NCI-H1417 treated with DMSO at 0.1 percent for 48 hours (cell line): Measurements from ENCODE around the gene MRPL51.
A peak's percentile ranks its signal among the peaks of the same experiment; 100 is the strongest.
"Not testable (repeated sequence)": the region's sequence is repeated elsewhere in the genome, so short reads cannot be mapped to it uniquely, and the experiment has no call there.

Source experiments
- DNase-seq: peaks from one replicate; lab custom pipeline; 2025; lab: John Stamatoyannopoulos, UW

The MRPL51 gene

DNA sequence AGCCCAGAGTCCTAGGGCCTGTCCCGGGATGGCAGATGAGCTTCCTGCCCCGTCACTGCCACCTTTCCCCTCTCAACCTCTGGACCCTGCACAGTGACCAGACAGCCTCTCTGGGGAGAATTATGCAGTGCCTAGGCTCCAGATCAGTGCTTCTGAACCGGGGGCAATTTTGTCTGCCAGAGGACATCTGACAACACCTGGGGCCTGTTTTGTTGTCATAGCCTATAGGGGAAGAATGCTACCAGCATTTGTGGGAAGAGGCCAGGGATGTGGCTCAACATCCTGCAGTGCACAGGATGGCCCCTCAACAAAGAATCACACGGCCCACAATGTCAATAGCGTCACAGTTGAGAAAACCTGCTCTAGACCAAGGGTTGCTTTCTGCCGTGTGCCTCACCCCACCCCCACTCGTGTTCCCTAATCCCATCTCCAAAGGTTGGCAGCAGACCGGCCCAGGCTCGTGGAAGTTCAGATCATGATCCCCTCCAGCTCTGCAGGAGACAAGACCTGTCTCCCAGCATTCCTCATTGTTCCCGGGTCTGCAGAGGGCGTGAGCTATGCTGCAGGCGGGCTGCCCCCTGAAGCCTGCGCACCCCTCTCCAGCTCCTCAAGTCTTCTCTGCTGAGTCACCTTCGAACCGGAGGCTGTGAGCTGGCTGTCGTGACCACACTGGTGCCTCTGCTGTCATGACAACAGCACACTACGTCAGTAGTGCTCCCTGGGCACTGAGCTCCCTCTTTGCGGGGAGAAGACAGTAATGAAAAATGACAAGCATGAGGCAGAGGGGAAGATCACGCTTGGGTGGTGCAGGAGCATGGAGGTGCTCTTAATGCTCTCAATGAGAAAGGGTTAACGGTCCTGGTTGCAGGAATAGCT, 39.2 kb upstream of the MRPL51 start:
- DNase-seq: no peak

DNA sequence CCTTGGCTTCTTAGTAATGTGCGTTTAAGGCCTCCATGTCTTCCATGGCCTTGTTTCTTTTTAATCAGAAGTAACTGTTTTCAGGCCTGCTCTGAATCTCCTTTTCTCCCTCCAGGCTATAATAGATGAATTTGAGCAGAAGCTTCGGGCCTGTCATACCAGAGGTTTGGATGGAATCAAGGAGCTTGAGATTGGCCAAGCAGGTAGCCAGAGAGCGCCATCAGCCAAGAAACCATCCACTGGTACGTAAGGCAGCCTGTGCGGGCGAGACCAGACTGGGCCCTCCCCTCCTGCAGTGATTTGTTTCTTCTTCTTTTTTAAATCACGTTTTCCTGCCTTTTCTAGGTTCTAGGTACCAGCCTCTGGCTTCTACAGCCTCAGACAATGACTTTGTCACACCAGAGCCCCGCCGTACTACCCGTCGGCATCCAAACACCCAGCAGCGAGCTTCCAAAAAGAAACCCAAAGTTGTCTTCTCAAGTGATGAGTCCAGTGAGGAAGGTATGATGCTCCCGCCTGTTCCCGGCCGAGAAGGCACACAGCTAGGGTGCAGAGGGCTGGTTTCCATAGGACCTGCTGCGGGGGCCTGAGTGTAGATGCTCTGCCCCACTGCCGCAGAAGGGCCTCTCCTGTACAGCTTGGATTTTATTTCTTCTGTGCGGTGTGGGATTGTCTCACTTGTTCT, 37.7 kb upstream of the MRPL51 start:
- no peak for DNase-seq

GRCh38 chr12:6529291-6529737, 36.3 kb upstream of the MRPL51 start:
- DNase-seq: no peak

DNA sequence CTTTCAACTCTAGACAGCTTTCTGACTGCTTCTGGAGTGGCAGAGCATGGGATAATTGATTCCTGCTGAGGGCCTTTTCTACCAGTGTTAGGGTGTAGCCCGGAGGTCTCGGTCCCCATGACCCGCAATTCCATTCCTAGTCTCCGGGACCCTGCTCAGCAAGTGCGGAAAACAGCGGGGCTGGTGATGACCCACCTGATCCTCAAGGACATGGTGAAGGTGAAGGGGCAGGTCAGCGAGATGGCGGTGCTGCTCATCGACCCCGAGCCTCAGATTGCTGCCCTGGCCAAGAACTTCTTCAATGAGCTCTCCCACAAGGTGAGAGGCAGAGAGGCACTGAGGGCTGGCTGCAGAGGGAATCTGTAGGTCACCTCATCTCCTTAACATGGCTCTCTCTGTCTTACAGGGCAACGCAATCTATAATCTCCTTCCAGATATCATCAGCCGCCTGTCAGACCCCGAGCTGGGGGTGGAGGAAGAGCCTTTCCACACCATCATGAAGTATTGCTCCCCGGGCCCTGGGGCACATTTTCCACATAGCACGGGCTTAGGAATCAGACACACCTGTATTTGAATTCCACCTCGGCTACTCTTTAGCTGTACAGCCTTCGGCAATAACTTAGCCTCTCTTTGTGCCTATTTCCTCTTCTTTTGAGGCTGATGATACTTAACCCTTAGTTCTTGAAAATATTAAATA, 35.6 kb upstream of the MRPL51 start:
- DNase-seq: no peak

- no peak for DNase-seq
These were observed 34.6 kb upstream of the MRPL51 start for GRCh38 chr12:6527711-6528110.

DNA sequence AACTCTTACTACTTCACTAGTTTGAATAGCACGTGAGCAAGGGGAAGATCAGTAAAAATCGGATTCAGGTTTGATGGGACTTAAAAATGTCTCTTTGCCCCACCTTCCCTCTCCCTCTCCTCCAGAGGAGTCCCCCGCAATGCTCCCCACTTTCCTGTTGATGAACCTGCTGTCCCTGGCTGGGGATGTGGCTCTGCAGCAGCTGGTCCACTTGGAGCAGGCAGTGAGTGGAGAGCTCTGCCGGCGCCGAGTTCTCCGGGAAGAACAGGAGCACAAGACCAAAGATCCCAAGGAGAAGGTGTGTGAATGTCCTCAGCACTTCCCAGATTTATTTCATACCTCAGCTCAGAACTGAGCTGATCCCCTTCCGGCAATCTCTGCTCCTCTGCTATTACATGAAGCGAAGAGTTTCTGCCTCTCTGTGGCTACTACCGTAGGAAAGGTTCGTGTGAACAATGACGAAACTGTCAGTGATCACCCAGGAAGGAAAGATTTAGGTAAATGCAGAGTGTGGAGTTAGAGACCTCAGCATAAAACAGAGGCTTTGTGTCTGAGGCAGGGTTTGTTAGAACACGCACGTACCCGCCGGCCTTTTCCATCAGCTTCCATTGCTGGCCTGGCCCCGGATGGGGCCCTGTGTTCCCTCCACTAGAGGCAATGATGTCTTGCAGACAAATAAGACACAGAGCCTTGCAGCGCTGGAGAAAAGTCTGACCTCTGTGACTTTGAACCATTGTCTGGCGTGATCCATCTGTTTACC, 33.9 kb upstream of the MRPL51 start:
- no peak for DNase-seq

- no peak for DNase-seq
These were observed 33.1 kb upstream of the MRPL51 start for GRCh38 chr12:6526201-6526600.

DNA sequence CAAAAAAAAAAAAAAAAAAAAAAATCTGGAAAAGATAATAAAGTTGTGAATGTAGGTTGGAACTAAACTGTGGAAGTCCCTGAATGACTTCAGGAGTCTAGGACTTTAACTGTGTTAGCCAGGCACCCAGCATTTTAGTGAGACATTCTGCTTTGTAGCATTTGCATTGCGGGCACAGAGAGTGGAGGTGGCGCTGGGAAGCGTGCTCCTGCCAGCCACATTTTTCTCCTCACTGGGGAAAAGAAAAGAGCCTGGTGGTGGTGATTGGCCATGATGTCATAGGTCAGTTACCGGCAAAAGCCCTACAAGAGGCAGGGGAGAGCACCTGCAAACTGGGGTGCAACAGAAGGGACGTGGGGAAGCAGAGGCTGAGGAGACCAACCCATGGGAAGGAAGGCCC, 31.6 kb upstream of the MRPL51 start:
- DNase-seq: no peak

DNA sequence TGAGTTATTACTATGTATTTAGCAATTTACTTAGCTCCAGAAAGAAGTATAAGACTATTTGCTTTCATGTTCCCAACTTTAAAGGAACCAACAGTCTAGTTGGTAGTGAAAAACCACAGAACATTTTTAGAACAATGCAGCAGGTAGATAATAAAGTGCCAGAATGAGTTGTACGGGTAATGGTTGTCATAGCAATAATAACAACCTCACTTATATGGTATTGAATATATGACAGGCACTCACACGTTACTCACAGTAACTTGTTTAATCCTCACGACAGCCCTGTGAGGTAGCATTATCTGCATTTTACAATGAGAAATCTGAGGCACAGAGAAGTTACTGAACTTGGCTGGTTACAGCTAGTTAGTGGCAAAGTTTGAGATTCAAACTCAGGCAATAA, 30.6 kb upstream of the MRPL51 start:
- no peak for DNase-seq

GRCh38 chr12:6522193-6522592, 29.1 kb upstream of the MRPL51 start:
- DNase-seq: no peak

GRCh38 chr12:6520186-6520585, 27.1 kb upstream of the MRPL51 start:
- no peak for DNase-seq

- no peak for DNase-seq
These were observed 15.0 kb upstream of the MRPL51 start for GRCh38 chr12:6508087-6508486.

DNA sequence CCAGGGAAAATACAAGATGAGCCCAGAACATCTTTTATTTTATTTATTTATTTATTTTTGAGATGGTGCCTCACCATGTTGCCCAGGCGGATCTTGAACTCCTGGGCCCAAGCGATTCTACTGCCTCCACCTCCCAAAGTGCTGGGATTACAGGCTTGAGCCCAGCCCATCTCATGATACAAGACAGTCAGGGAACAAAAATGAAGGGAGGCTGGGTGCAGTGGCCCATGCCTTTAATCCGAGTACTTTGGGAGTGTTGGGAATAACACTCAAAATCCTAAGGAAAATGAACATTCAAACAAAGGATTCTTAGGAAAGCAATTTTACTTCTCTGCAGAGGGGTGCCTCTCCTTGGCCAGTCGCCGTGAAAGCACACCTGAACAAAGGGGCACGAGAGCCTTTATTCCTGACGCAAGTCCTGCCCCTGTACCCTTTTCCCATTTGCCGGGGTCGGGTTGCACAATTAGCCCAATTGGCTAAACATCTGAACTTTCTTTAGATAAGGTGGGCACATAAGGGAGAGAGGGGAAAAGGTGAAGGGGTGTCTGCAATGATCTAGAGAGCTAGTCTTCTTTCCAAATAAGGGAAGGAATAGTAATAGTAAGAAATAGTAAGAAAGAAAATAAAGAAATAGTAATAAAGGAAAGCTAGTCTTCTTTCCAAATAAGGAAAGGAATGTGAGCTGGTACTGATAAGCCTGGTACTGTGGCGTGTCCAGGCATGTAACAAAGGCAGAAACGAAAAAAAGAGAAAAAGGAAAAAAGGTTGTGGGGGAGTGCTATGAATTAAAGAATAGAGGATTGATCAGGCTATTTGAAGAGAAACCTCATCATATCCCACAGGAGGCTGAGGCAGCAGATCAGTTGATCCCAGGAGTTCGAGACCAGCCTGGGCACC, 14.3 kb upstream of the MRPL51 start:
- DNase-seq: no peak

GRCh38 chr12:6500466-6500865, 7.4 kb upstream of the MRPL51 start:
- DNase-seq: no peak

GRCh38 chr12:6497291-6497690, 4.2 kb upstream of the MRPL51 start:
- DNase-seq: not testable (repeated sequence)

DNA sequence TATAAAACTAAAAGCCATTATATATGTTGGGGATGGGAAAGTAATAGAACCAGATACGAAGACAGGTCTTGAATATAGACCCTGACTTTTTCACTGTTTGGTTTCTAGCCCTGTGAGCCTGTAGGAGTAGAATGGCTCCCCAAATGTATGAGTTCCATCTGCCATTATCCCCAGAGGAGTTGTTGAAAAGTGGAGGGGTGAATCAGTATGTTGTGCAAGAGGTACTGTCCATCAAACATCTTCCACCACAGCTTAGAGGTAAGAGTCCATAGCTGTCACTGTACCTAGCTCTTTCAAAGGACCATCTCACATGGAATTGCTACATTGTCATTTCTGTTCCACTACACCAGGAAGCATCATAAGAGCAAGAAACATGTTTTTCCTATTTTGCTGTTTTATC, 1.9 kb upstream of the MRPL51 start:
- DNase-seq: no peak

GRCh38 chr12:6494258-6494743, 1.2 kb upstream of the MRPL51 start:
- DNase-seq: peak; percentile 2

- DNase-seq: peak; percentile 92
These were observed 615 bp upstream of the MRPL51 start, which contains the start of gene NCAPD2 for GRCh38 chr12:6493497-6494257. Gene NCAPD2 (plus strand): TSS chr12:6494102. CDS start chr12:6495099, 997 bp downstream.

DNA sequence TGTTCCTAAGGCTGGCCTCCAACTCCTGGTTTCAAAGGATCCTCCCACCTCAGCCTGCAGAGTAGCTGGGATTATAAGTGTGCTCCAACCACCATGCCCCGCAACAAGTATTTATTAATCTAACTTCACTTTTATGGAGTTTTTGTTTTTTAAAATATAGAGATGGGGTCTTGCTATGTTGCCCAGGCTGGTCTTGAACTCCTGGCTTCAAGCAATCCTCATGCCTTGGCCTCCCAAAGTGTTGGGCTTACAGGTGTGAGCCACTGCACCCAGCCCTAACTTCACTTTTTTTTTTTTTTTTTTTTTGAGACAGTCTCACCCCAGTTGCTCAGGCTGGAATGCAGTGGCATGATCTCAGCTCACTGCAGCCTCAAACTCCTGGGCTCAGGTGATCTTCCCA, 2.4 kb downstream of the MRPL51 start:
- DNase-seq: not testable (repeated sequence)

DNA sequence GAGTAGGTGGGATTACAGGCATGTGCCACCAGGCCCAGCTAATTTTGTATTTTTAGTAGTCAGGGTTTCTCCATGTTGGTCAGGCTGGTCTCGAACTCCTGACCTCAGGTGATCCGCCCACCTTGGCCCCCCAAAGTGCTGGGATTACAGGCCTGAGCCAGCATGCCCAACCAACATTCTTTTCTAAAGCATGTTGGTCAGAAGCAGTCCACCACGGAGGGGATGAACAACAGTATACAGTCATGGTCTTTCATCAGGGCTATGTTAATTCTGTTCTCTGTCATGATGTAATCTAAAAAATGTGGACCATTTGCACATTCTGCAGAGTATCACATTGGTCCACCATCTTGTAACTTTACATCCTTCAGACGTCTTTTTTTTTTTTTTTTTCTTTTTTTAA, 3.6 kb downstream of the MRPL51 start:
- DNase-seq: no peak
